SK-N-MC (cell line): ENCODE results near the gene AMBRA1.

ENCODE experiments used
- EZH2 ChIP-seq: fragments of 200-600 bp; sonication (generic); IDR thresholded peaks from one replicate; pipeline ENCODE4 v1.6.1; 2017; ENCODE audit warnings: antibody characterized with exemption
- POLR2AphosphoS5 ChIP-seq: IDR thresholded peaks from 2 replicates; pipeline ENCODE4 v1.6.1; 2012; ENCODE audit warnings: mild to moderate bottlenecking, low read depth, low read length, borderline replicate concordance

GRCh38 chr11:46609386-46609785 is 15.6 kb upstream of the AMBRA1 start:
- TF ChIP-seq EZH2: no peak
- no peak for TF ChIP-seq POLR2AphosphoS5
